Measurements from ENCODE around the gene PRG2. TPM values are rescaled to one million over a fixed set of nuclear protein-coding genes. Genes with fewer than 3 reads are reported as not detected.

Gene PRG2
- total RNA-seq, 1 experiment from 2014 or later: not detected

GRCh38 chr11:57359896-57360690 is 30.4 kb downstream of the PRG2 start:
- H3F3A ChIP-seq (ENCODE audit: insufficient read depth, low read depth): peaks cover 11% of the 10 kb centered on the region; the same call in 1 of the 2 replicates
- CTCF ChIA-PET: interaction anchor here (0.8 kb wide), 1 partner anchor 40 kb away, joined by 3 read pairs; no protein-coding TSS in a partner anchor
- no peak overlapping the region for H3K4me2 ChIP-seq
- no peaks in the 10 kb centered on the region for H3K36me3 ChIP-seq (ENCODE audit: low read depth)
- intact Hi-C loops (cut with micrococcal nuclease; ENCODE audit: unreplicated experiment): no loop called here
- H3K27ac ChIP-seq: no peak overlapping the region
- no peak overlapping the region for H2AFZ ChIP-seq
- TF ChIP-seq CTCF (conservative IDR thresholded peaks at IDR 0.05): no peak
- TF ChIP-seq EZH2 (IDR thresholded peaks at IDR 0.05; ENCODE audit: low read depth): no peak
- H3K79me2 ChIP-seq (ENCODE audit: low read depth): no peaks in the 10 kb centered on the region
- BruUV-seq (replicated peaks): no TSS peak
- POLR2A ChIA-PET (ENCODE audit: unreplicated experiment): no interaction called here
- no peaks in the 10 kb centered on the region for H3K9me2 ChIP-seq (ENCODE audit: insufficient read depth)
- peak in 1 of 2 experiments; percentile 46 for DNase-seq
- H3K4me1 ChIP-seq (replicated peaks; ENCODE audit: insufficient read depth): peaks cover 13% of the 10 kb centered on the region; the same call in 1 of the 2 replicates
- H3K27me3 ChIP-seq (ENCODE audit: insufficient read depth, low read depth): peaks cover 27% of the 10 kb centered on the region; the same call in 1 of the 2 replicates
- H3K4me3 ChIP-seq: no peak overlapping the region
- H3K9me3 ChIP-seq (ENCODE audit: insufficient read depth, low read depth): no peaks in the 10 kb centered on the region
- no peaks in the 10 kb centered on the region for H4K20me1 ChIP-seq (ENCODE audit: insufficient read depth)

DNA sequence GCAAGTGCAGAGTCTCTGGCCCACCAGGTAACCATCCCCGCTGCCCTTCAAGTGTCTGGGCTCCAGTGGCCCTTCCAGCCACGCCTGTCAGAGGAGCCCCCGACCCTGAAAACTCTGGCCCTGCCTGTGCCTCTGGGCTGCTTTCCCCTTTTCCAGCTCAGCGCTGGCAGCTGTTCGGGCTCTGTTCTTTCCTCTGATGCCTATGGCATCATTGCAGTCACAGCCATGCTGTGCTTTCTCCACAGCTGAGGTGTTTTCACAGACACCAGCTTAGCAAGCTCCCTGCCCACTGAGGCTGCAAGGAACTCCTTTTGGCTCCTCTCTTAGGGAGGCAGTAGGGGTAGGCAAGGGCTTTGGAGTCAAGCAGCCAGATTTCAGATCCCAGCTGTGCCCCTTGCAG is 31.1 kb downstream of the PRG2 start:
- POLR2A ChIA-PET (ENCODE audit: unreplicated experiment): no interaction called here
- Histone ChIP-seq H3K4me2 (no peak overlapping the region), H3F3A (ENCODE audit: insufficient read depth, low read depth) (peaks cover 11% of the 10 kb centered on the region; the same call in 1 of the 2 replicates), H3K27me3 (ENCODE audit: insufficient read depth, low read depth) (peaks cover 27% of the 10 kb centered on the region; the same call in 1 of the 2 replicates), H3K9me3 (ENCODE audit: insufficient read depth, low read depth) (no peaks in the 10 kb centered on the region), H3K4me3 (no peak overlapping the region), H3K79me2 (ENCODE audit: low read depth) (no peaks in the 10 kb centered on the region), H4K20me1 (ENCODE audit: insufficient read depth) (no peaks in the 10 kb centered on the region), H3K4me1 (replicated peaks; ENCODE audit: insufficient read depth) (peaks cover 13% of the 10 kb centered on the region; the same call in 1 of the 2 replicates), H3K36me3 (ENCODE audit: low read depth) (no peaks in the 10 kb centered on the region), H3K27ac (no peak overlapping the region), H3K9me2 (ENCODE audit: insufficient read depth) (no peaks in the 10 kb centered on the region), H2AFZ (no peak overlapping the region)
- CTCF ChIA-PET: interaction anchor here (0.6 kb wide), 1 partner anchor 9 kb away, joined by 3 read pairs; no protein-coding TSS in a partner anchor
- intact Hi-C loops (cut with micrococcal nuclease; ENCODE audit: unreplicated experiment): no loop called here
- BruUV-seq (replicated peaks): no TSS peak
- no peak for DNase-seq
- TF ChIP-seq CTCF (conservative IDR thresholded peaks at IDR 0.05) (no peak), EZH2 (IDR thresholded peaks at IDR 0.05; ENCODE audit: low read depth) (no peak)

DNA sequence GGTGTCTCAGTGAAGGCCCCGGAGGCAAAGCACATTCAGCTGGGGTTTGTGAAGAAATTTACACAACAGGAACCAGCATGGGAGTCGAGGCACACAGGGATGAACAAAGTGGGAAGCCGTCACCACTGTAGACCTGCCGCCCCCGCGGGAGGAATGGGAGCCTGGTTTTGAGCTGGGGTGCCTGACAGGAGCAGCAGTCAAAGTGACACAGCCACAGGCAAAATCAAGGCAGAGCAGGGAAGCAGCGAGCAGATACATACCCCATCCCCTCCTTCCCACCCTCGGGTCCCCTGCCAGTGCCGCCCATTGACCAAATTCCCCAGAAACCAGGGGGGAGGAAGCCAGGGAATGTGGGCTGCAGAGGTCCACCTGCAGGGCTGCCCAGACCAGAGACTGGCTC is 31.5 kb downstream of the PRG2 start:
- Histone ChIP-seq H3K4me3 (no peak overlapping the region), H2AFZ (no peak overlapping the region), H3F3A (ENCODE audit: insufficient read depth, low read depth) (peaks cover 11% of the 10 kb centered on the region; the same call in 1 of the 2 replicates), H3K9me2 (ENCODE audit: insufficient read depth) (no peaks in the 10 kb centered on the region), H3K4me2 (no peak overlapping the region), H3K27ac (no peak overlapping the region), H3K79me2 (ENCODE audit: low read depth) (no peaks in the 10 kb centered on the region), H3K27me3 (ENCODE audit: insufficient read depth, low read depth) (peaks cover 27% of the 10 kb centered on the region; the same call in 1 of the 2 replicates), H3K4me1 (replicated peaks; ENCODE audit: insufficient read depth) (peaks cover 13% of the 10 kb centered on the region; the same call in 1 of the 2 replicates), H3K9me3 (ENCODE audit: insufficient read depth, low read depth) (no peaks in the 10 kb centered on the region), H3K36me3 (ENCODE audit: low read depth) (no peaks in the 10 kb centered on the region), H4K20me1 (ENCODE audit: insufficient read depth) (no peaks in the 10 kb centered on the region)
- POLR2A ChIA-PET (ENCODE audit: unreplicated experiment): no interaction called here
- no peak for DNase-seq
- TF ChIP-seq EZH2 (IDR thresholded peaks at IDR 0.05; ENCODE audit: low read depth) (no peak), CTCF (conservative IDR thresholded peaks at IDR 0.05) (no peak)
- BruUV-seq (replicated peaks): no TSS peak
- CTCF ChIA-PET: interaction anchor here (0.6 kb wide), 1 partner anchor 9 kb away, joined by 3 read pairs; no protein-coding TSS in a partner anchor
- intact Hi-C loops (cut with micrococcal nuclease; ENCODE audit: unreplicated experiment): no loop called here
